Activated T-cell treated with anti-CD3 and anti-CD28 coated beads, Interleukin-2, amount 50 U/mL, for 72 hours (primary cell): ENCODE results near the gene TEX47. TPM values are rescaled to one million over a fixed set of nuclear protein-coding genes. Genes with fewer than 3 reads are reported as not detected.

Experiments used
- ATAC-seq, 2 donors: fragments of 150-1000 bp; cut with Tn5 transposase; replicated peaks in 1 of 2; 2 replicates each; pipeline ENCODE4 v1.10.0; 2021; ENCODE audit warnings: moderate library complexity in 2 of 2, mild to moderate bottlenecking in 1 of 2
- DNase-seq, 2 donors: peaks; one replicate each; pipeline ENCODE4 v3.0.0; 2021 to 2022; ENCODE audit warnings: mixed read lengths in 1 of 2
- H3K27ac Mint-ChIP-seq: one replicate; pipeline ENCODE4 v1.8.0; 2022; ENCODE audit warnings: mild to moderate bottlenecking, moderate library complexity, mixed read lengths
- H3K27me3 Mint-ChIP-seq: one replicate; pipeline ENCODE4 v1.8.0; 2022; ENCODE audit warnings: low read depth, mixed read lengths
- H3K36me3 Mint-ChIP-seq, 2 donors: one replicate each; pipeline ENCODE4 v1.8.0; 2022; ENCODE audit warnings: mixed read lengths in 2 of 2, mild to moderate bottlenecking in 1 of 2; ENCODE audit not compliant: insufficient read depth in 2 of 2
- H3K4me1 Mint-ChIP-seq: one replicate; pipeline ENCODE4 v1.8.0; 2022; ENCODE audit warnings: low read depth, mixed read lengths
- H3K4me3 Mint-ChIP-seq, 2 donors: one replicate each; pipeline ENCODE4 v1.8.0; 2022; ENCODE audit warnings: mild to moderate bottlenecking in 2 of 2, mixed read lengths in 2 of 2, moderate library complexity in 2 of 2
- H3K9me3 Mint-ChIP-seq, 2 donors: one replicate each; pipeline ENCODE4 v1.8.0; 2022; ENCODE audit warnings: mixed read lengths in 2 of 2
- total RNA-seq, 2 donors: library from RNA; stranded (reverse); gene quantifications; one replicate each; pipeline ENCODE4 v1.2.3, GENCODE V29; 2022

Gene TEX47
- not detected for total RNA-seq

- Mint-ChIP-seq H3K4me1 (no peaks in the 10 kb centered on the region), H3K27me3 (peaks cover 9% of the 10 kb centered on the region), H3K9me3 (no peaks in the 10 kb centered on the region), H3K27ac (no peak within 1 kb of the TSS), H3K36me3 (no peaks in the 10 kb centered on the region), H3K4me3 (no peak within 1 kb of the TSS)
- no peak for DNase-seq
- ATAC-seq: no peak
Measured at GRCh38 chr7:88795553-88795952, at the start of gene TEX47. TEX47 (minus strand) TSS chr7:88795737; CDS start chr7:88794942, 795 bp downstream.

GRCh38 chr7:88845091-88845490 is 49.6 kb upstream of the TEX47 start:
- H3K36me3 Mint-ChIP-seq: no peaks in the 10 kb centered on the region
- no peak overlapping the region for H3K27ac Mint-ChIP-seq
- no peaks in the 10 kb centered on the region for H3K4me1 Mint-ChIP-seq
- H3K9me3 Mint-ChIP-seq: no peaks in the 10 kb centered on the region
- no peak for ATAC-seq
- no peak for DNase-seq
- H3K4me3 Mint-ChIP-seq: no peak overlapping the region
- H3K27me3 Mint-ChIP-seq: no peaks in the 10 kb centered on the region

- Mint-ChIP-seq H3K36me3 (no peaks in the 10 kb centered on the region), H3K4me1 (no peaks in the 10 kb centered on the region), H3K27ac (no peak overlapping the region), H3K27me3 (no peaks in the 10 kb centered on the region), H3K4me3 (no peak overlapping the region), H3K9me3 (no peaks in the 10 kb centered on the region)
- DNase-seq (no peak), ATAC-seq (no peak)
Measured at GRCh38 chr7:88842201-88842600, 46.7 kb upstream of the TEX47 start.

GRCh38 chr7:88835147-88835728 is 39.7 kb upstream of the TEX47 start:
- Mint-ChIP-seq H3K27ac (no peak overlapping the region), H3K4me1 (no peaks in the 10 kb centered on the region), H3K9me3 (no peaks in the 10 kb centered on the region), H3K4me3 (no peak overlapping the region), H3K27me3 (no peaks in the 10 kb centered on the region), H3K36me3 (no peaks in the 10 kb centered on the region)
- DNase-seq: peak in 1 of 2 donors; percentile 1
- ATAC-seq: no peak

- Mint-ChIP-seq H3K36me3 (peaks cover 0 to 5% of the 10 kb centered on the region in 2 donors), H3K4me1 (no peaks in the 10 kb centered on the region), H3K27me3 (no peaks in the 10 kb centered on the region), H3K27ac (no peak overlapping the region), H3K9me3 (peaks cover 4 to 8% of the 10 kb centered on the region in 2 donors), H3K4me3 (no peak overlapping the region)
- DNase-seq (no peak), ATAC-seq (no peak)
Measured at GRCh38 chr7:88826222-88826621, 30.7 kb upstream of the TEX47 start.

DNA sequence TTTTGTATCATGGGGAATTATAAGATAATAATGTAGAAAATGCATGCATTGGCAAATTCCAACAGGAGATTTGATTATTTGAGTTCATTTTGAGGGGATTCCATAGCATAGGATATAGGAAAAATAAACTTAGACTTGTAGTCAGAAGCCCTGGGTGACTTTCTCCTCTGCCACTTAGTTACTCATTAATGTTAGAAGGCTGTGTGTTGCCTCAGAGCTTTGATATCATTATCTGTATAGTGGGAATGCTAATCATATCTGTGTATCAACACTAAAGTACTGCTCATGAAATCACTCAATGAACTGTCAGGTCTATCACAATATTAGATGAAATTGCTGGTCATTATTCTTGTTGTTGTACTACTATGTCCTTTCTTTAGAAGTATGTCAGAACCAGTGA is 23.0 kb upstream of the TEX47 start:
- Mint-ChIP-seq H3K4me3 (no peak overlapping the region), H3K4me1 (no peaks in the 10 kb centered on the region), H3K36me3 (peaks cover 0 to 4% of the 10 kb centered on the region in 2 donors), H3K9me3 (peaks cover under 1 to 4% of the 10 kb centered on the region in 2 donors), H3K27me3 (peaks cover 6% of the 10 kb centered on the region), H3K27ac (no peak overlapping the region)
- DNase-seq (no peak), ATAC-seq (no peak)

DNA sequence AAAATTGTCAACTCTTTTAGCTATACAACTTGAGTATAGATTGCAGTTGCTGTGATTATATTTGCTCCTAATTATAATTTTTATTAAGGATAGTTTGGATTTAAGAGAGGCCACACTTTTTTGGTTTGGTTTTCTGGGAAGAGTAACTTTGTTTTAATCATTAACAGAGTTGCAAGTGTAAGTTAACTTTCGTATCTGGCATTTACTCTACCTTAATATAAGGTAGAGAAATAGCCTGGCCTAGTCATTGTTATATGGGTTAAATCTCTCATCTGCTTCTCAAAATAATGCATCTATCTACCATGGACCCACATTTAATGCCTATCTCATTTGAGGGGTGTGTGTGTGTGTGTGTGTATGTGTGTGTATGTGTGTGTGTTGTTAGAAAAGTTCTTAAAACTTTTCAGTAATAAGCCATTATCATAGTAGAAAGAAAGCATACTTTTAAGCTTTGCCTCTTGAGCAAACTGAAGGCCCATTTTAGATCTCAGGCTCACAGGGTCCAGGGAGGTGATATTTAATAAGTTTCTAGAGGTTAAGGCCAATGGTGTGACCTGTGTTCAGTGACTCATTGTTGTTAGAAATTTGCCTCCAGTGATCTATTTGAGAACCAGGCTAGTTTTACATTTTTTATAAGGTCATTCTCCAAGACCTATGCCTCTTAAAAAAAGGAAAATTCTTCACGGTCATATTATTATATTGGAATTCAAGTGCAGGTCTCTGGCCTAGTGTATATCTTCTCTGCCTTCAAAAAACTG is 10.9 kb upstream of the TEX47 start:
- no peaks in the 10 kb centered on the region for H3K36me3 Mint-ChIP-seq
- DNase-seq (no peak), ATAC-seq (no peak)
- H3K4me1 Mint-ChIP-seq: no peaks in the 10 kb centered on the region
- H3K9me3 Mint-ChIP-seq: no peaks in the 10 kb centered on the region
- no peak overlapping the region for H3K27ac Mint-ChIP-seq
- H3K27me3 Mint-ChIP-seq: no peaks in the 10 kb centered on the region
- no peak overlapping the region for H3K4me3 Mint-ChIP-seq

DNA sequence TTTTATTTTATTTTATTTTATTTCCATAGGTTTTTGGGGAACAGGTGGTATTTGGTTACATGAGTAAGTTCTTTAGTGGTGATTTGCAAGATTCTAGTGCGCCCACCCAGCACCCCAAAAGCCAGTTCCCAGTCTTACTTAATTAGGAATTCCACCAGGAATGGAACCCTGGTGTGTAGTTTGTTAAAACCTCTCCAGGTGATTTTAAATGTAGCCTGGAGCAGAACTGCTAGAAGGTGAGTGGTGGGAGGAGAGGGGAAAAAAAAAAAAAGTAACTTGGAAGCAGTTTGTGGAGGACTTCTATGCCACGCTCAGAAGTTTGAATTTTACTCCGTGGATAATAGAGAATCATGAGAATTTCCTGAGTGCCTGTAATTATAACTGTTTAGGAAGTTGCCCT is 5.5 kb upstream of the TEX47 start:
- Mint-ChIP-seq H3K4me1 (no peaks in the 10 kb centered on the region), H3K4me3 (no peak overlapping the region), H3K9me3 (no peaks in the 10 kb centered on the region), H3K27me3 (peaks cover 9% of the 10 kb centered on the region), H3K27ac (no peak overlapping the region), H3K36me3 (no peaks in the 10 kb centered on the region)
- DNase-seq (no peak), ATAC-seq (no peak)

- ATAC-seq (no peak), DNase-seq (no peak)
- H3K4me3 Mint-ChIP-seq: no peak overlapping the region
- H3K27ac Mint-ChIP-seq: no peak overlapping the region
- H3K9me3 Mint-ChIP-seq: no peaks in the 10 kb centered on the region
- H3K4me1 Mint-ChIP-seq: no peaks in the 10 kb centered on the region
- no peaks in the 10 kb centered on the region for H3K36me3 Mint-ChIP-seq
- peaks cover 9% of the 10 kb centered on the region for H3K27me3 Mint-ChIP-seq
Measured at GRCh38 chr7:88792361-88792760, 3.2 kb downstream of the TEX47 start.

DNA sequence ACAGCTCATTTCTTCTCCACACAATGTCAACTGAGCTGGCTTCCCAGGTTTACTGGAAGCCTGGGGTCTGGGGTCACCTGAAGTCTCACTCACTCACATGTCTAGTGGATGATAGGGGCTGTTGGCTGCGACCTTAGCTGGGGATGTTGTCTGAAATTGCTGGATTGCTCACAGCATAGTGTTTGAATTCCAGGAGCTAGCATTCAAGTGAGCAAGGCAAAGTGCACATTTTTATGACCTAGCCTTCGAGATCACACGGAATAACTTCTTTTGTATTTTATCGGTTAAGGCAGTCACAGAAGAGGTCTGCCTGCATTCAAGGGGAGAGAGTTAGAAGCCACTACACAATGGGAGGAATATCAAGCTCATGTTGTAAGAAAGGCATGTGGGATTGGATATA is 3.6 kb downstream of the TEX47 start:
- Mint-ChIP-seq H3K27ac (no peak overlapping the region), H3K9me3 (no peaks in the 10 kb centered on the region), H3K27me3 (peaks cover 4% of the 10 kb centered on the region), H3K36me3 (no peaks in the 10 kb centered on the region), H3K4me3 (no peak overlapping the region), H3K4me1 (no peaks in the 10 kb centered on the region)
- DNase-seq (no peak), ATAC-seq (no peak)

- Mint-ChIP-seq H3K4me1 (no peaks in the 10 kb centered on the region), H3K27me3 (no peaks in the 10 kb centered on the region)
Measured at GRCh38 chr7:88789480-88790064, 6.0 kb downstream of the TEX47 start.

DNA sequence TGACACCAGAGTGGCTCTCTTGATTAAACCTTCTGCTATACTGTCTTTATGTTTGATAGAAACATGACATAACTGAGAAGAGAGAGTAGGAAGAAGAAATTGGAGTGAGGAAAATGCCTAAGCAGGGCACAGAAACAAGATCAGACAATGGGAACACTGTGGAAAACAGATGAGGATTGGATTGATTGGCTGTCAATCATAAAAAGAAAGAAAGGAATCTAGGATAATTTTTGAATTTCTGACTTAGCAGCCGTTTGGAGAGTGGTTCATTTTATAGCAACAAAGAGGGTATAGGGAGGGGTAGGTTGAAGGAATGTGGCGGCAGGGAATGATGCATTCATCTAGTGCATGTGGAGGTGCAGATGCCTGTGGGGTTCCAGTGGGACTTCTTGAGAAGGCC is 7.8 kb downstream of the TEX47 start:
- Mint-ChIP-seq H3K4me3 (no peak overlapping the region), H3K4me1 (no peaks in the 10 kb centered on the region), H3K27ac (no peak overlapping the region), H3K36me3 (no peaks in the 10 kb centered on the region), H3K27me3 (no peaks in the 10 kb centered on the region), H3K9me3 (no peaks in the 10 kb centered on the region)
- DNase-seq (no peak), ATAC-seq (no peak)

More at GRCh38 chr7:88789480-88790064, 6.0 kb downstream of the TEX47 start:
- no peaks in the 10 kb centered on the region for H3K9me3 Mint-ChIP-seq
- no peak for ATAC-seq
- no peaks in the 10 kb centered on the region for H3K36me3 Mint-ChIP-seq
- DNase-seq: no peak
- no peak overlapping the region for H3K4me3 Mint-ChIP-seq
- H3K27ac Mint-ChIP-seq: no peak overlapping the region

- Mint-ChIP-seq H3K4me1 (no peaks in the 10 kb centered on the region), H3K27ac (no peak overlapping the region), H3K36me3 (no peaks in the 10 kb centered on the region), H3K27me3 (peaks cover 12% of the 10 kb centered on the region), H3K4me3 (no peak overlapping the region), H3K9me3 (no peaks in the 10 kb centered on the region)
- ATAC-seq (no peak), DNase-seq (no peak)
Measured at GRCh38 chr7:88775838-88776237, 19.7 kb downstream of the TEX47 start.
